GM12872 (cell line): Measurements from ENCODE around the gene CALY.

Experiments used
- CTCF ChIP-seq: IDR thresholded peaks from 3 replicates; pipeline ENCODE4 v1.5.1; 2011; ENCODE audit warnings: low read depth, mild to moderate bottlenecking, low read length, moderate library complexity; ENCODE audit not compliant: insufficient read depth

CALY gene

GRCh38 chr10:133361773-133362441, 25.2 kb upstream of the CALY start:
- no peak for TF ChIP-seq CTCF

GRCh38 chr10:133361227-133361626, 24.5 kb upstream of the CALY start:
- TF ChIP-seq CTCF: no peak

GRCh38 chr10:133359972-133360610, 23.4 kb upstream of the CALY start:
- TF ChIP-seq CTCF: no peak

GRCh38 chr10:133359554-133359971, 22.9 kb upstream of the CALY start:
- no peak for TF ChIP-seq CTCF

GRCh38 chr10:133358925-133359310, 22.2 kb upstream of the CALY start:
- no peak for TF ChIP-seq CTCF

- TF ChIP-seq CTCF: no peak
These were observed 21.6 kb upstream of the CALY start for GRCh38 chr10:133358162-133358924.
